Measurements from ENCODE around the gene FLT4.

GRCh38 chr5:180594311-180595045 is 54.9 kb downstream of the FLT4 start:
- no peak for TF ChIP-seq CTCF (IDR thresholded peaks at IDR 0.05; ENCODE audit: low read depth, low read length, poor library complexity, severe bottlenecking)
- TF ChIP-seq EZH2phosphoT487 (IDR thresholded peaks at IDR 0.05; ENCODE audit: borderline replicate concordance, low read length) = no peak

Measured in DOHH2 (cell line).